AG08396 (cell line): ENCODE results near the gene SLC13A3.
"Not testable (repeated sequence)": the region's sequence is repeated elsewhere in the genome, so short reads cannot be mapped to it uniquely, and the experiment has no call there.

Experiments used
- DNase-seq: peaks from one replicate; pipeline ENCODE4 v3.0.0; 2012; ENCODE audit warnings: low spot score, mixed read lengths

The SLC13A3 gene

DNA sequence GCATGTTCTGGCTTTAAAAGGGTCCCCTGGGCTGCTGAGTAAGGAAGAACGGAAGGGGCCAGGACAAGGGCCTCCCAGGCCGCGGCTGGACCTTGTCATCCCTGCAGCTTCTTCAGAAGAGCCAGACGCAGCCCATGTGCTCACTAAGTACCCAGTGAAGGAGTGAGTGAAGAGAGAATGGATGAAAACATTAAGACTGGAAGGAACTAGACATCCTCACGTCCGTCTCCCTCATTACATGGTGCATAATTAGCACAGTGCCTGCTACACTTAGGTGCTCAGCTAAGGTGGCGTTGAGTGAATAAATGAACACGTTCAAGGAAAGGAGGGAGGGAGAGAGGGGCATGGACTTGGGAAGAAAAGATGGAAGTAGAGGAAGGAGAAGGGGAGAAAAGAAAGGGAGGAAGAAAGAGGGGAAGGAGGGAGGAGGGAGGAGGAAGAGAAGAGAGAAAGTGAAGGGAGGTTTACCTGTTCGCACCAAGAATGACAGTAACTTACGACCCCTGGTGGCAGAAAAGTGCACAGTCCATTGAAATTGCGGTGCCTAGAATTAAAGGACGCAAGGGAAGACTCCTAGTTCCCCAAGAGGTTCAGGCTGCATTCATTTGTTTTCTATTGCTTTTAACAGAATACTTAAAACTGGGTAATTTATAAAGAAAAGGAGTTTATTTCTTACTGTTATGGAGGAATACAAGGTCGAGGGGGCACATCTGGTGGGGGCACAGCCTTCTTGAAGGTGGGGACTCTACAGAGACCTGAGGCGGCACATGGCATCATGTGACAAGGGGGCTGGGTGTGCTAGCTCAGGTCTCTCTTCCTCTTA, 30.0 kb upstream of the SLC13A3 start:
- peak; percentile 52 for DNase-seq

GRCh38 chr20:46680684-46681031, 29.4 kb upstream of the SLC13A3 start:
- DNase-seq, result no peak

DNA sequence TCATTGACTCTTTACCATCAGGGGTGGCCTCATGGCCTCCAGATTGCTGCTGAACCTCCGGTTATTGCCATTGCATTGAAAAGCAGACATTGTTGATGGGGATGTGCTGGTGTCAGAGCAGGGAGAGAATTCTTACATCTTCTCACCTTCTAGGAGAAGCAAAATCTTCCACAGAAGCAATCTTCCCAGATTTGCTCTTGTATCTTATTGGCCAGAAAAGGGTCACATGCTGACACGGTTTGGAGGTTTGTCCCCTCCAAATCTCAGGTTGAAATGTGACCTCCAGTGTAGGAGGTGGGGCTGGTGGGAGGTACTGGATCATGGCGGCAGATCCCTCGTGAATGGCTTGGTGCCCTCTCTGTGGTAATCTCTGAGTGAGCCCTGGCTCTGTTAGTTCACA, 27.3 kb upstream of the SLC13A3 start:
- no peak for DNase-seq

DNA sequence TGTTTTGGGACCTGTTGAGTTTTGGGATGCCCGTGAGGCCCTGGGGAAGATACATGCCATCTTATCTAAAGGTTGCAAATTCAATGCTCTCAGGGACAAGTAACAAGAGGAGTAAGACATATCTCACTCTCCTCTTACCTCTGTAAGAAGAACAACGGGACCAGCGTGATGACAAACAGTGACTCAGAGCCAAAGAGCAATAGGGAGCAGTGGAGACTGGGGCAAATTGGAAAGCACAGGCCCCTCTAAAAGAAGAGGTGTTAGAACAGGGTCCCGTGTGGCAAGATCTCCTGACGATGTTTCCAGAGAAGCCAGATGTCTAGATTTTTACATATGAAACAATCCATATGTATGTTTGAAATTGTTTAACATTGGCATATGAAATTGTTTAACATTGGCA, 26.3 kb upstream of the SLC13A3 start:
- DNase-seq, result no peak

DNA sequence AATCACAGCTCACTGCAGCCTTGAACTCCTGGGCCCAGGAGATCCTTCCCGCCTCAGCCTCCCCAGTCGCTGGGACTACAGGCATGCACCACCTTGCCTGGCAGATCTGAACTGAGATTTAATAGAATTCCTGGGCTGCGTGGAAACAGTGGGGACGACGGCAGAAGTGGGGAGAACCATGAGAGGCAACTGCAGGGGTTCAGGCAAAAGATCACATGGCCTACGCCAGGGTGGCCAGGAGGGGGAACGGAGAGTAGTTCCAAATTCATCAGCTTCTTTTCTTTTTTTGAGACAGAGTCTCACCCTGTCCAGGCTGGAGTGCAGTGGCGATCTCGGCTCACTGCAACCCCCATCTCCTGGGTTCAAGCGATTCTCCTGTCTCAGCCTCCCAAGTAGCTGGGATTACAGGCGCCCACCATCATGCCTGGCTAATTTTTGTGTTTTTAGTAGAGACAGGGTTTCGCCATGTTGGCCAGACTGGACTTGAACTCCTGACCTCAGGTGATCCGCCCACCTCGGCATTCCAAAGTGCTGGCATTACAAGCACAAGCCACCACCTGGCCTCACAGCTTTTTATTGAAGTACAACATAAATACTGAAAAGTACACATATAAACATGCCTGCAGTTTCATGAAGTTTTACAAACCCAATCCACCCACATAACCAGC, 25.5 kb upstream of the SLC13A3 start:
- not testable (repeated sequence) for DNase-seq

- DNase-seq, result no peak
These were observed 23.2 kb upstream of the SLC13A3 start for GRCh38 chr20:46674253-46675083.

DNA sequence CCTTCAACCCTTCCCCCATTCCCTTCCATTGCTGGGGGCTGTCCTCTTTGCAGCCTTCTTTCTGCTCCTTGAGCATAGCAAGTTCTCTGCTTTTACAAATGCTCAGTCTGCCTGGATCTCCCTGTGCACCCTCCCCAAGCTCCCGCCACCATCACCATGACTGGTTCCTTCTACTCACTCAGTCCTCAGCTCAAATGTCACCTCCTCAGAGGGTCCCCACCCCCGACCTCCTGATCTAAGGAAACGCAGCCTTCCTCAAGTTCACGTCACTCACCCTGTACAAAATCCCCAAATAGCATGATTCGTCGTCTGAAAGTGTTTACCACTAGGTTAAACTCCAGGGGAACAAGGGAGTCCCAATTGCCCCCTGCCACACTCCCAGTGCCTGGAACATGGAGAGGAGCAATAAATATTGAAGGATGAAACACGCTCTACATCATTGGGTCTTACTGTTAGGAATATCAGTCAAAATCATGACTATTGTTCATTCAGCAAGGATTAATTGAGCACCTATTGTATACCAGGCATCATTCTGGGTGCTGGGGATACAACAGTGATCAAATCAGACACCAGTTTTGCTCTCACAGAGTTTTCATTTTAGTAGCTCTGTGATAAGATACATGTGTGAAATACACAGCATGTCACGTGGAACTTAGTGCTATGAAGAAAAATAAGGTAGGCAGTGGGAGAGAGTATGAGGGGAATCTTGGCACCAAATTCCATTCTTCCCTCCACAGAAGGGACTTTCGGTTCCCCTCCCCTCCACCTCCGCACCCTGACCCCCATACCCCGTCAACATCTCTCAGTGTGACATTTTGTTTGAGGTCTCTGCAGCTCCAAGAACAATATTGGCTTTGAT, 22.4 kb upstream of the SLC13A3 start:
- no peak for DNase-seq

- no peak for DNase-seq
These were observed 21.4 kb upstream of the SLC13A3 start for GRCh38 chr20:46672543-46673148.

- no peak for DNase-seq
These were observed 20.7 kb upstream of the SLC13A3 start for GRCh38 chr20:46671866-46672542.

DNA sequence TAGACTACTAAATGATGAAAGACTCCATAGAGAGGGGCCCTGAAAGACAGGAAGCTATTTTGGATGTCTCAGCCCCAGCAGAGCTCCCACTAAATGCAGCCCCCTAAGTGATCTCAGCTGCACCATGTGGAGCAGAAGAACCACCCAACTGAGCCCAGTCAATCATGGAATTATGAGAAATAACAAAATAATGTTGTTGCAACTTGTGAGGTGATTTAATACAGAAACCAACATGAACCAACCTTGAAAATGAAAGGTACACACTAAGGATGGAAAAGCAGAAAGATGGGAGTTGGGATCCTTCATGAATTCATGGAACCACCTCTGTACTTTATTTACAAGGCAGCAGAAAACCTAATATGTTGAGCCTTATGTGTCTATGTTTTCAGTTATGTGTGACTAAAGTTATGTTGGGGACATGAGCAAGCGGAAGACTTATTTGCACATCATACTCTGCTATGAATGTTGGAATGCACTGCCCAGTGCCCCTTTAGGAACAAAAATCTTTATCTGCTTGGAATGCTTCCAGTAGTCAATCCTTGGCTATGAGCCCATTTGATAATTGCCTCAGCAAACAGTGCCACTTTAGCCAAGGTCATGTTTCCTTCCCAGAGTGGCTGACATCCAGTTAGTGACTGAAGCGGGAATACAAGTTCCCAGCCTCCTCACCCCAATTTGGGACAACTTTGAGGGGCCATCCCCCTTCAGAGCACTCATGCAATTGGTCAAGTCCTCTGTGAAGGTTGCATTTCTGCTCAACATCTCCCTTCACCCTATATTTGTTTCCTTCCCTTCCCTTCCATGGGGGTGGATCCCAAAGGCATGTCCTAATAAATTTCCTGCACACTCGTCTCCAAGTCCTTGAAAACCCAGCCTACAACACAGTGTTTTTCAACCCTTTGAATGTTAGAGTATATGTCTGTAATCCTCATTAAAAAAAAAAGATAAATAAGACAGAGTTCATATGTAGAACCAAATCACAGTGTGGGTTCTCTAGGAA, 19.6 kb upstream of the SLC13A3 start:
- no peak for DNase-seq

DNA sequence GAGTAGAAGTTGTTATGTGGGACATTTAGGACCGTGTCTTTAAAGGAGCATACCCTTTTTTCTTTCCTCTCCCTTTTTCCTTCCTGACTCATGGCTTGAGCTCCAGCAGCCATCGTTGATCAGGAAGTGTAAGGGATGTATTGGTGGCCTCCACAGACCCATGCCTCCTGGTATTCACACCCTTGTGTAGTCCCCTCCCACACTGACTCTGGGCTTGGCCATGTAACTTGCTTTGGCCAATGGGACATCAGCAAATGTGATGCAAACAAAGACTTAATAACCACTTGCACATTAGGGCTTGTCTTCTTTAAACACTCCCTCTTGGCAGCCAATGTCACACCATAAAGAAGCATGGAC, 18.9 kb upstream of the SLC13A3 start:
- no peak for DNase-seq

DNA sequence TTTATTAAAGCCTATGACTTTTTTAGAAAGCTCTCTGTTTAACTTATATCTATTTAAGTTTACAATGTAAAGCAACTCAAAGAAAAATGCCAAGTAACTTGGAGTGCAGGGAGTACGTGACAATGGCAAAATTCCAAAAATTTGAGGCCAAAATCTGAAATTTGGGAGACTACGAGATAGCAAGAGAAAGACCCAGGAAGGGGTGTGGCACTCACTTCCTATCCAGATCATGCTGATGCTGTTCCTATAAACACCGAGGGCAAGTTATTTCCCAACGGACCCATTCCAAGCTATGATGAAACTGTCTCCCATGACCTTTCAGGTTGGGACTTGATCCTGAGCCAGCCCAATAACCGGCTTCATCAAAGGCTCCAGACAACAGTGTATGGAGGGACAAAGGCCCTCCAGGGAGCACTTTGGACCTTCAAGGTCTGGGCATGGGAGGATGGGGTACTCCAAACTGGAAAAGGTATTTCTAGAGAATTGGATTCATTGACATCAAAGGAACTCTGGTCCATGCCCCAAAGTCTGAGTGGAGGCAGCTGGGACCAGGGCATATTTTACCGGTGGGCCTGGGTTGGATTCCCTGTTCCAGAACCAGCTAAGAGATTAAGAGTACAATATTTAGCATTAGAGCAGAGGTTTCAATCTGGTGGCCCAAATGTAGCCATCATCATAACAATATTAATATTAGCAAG, 15.7 kb upstream of the SLC13A3 start:
- DNase-seq, result no peak

- no peak for DNase-seq
These were observed 15.0 kb upstream of the SLC13A3 start for GRCh38 chr20:46666306-46666705.

DNA sequence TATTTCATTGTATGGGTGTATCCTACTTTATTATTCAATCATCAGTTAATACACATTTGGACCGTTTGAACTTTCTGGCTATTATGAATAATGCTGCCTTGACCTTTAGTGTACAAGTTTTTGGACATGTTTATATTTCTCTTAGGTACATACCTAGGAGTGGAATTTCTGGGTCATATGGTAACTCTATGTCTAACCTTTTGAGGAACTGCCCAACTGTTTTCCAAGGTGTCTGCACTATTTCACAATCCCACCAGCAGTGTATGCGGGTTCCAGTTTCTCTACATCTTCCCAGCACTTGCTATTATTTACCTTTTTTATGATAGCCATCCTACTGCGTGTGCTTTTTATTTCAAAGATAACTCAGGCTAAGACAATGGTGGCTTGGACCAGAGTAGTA, 14.3 kb upstream of the SLC13A3 start:
- no peak for DNase-seq

DNA sequence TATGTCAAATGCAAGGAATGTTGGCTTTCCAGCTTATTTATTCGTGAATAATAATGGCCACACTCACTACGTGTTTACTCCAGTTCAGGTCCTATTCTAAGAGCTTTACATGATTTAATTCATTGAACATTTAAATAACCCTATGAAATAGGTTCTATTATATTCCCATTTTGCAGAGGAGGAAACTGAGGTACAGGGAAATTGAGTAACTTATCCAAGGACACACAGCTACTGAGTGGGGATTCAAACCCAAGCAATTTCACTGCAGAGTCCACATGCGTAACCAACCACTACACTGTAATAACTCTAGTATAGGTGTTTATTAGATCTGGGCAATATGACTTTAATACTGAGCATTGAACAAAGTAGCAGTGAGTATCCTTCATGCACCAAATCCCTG, 12.3 kb upstream of the SLC13A3 start:
- DNase-seq, result no peak

GRCh38 chr20:46661659-46662058, 10.4 kb upstream of the SLC13A3 start:
- no peak for DNase-seq

- DNase-seq, result no peak
These were observed 9.2 kb upstream of the SLC13A3 start for GRCh38 chr20:46660487-46660886.

DNA sequence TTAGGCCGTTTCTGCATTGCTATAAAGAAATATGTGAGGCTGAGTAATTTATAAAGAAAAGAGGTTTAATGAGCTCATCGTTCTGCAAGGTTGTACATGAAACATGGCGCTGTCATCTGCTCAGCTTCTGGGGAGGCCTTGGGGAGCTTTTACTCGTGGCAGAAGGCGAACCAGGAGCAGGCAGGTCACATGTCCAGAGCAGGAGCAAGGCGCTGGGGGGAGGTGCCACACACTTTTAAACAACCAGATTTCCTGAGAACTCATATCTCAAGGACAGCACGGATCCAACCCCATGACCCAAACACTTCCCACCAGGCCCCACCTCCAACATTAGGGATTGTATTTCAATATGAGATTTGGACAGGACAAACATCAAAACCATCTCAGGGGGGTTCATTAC, 6.4 kb upstream of the SLC13A3 start:
- no peak for DNase-seq

GRCh38 chr20:46657137-46657536, 5.9 kb upstream of the SLC13A3 start:
- DNase-seq, result no peak
